GM10847 (cell line): ENCODE results near the gene TNFSF15.

Experiments used
- POLR2A ChIP-seq: IDR thresholded peaks from 2 replicates; pipeline ENCODE4 v1.6.1; 2011; ENCODE audit not compliant: insufficient read length; ENCODE audit errors: extremely low read depth

TNFSF15 gene

DNA sequence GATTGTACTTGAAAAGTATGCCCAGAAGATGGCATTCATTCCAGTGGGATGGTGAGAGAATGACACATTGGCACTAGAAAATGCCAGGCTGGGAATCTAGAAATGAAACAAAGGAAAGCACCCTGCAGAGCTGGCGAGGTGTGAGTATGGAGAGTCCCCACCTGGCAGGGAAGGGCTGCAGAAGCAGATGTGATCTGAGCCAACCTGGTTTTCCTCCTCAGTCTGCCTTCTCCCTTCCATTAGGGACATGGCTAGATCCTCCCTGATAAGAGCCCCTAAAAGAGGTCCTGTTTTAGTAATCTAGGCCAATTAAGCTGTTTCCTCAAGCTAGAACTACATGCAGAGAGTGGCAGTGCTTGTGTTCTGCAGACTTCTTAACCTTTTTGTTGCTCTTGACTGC, 24.7 kb upstream of the TNFSF15 start:
- no peak for TF ChIP-seq POLR2A

DNA sequence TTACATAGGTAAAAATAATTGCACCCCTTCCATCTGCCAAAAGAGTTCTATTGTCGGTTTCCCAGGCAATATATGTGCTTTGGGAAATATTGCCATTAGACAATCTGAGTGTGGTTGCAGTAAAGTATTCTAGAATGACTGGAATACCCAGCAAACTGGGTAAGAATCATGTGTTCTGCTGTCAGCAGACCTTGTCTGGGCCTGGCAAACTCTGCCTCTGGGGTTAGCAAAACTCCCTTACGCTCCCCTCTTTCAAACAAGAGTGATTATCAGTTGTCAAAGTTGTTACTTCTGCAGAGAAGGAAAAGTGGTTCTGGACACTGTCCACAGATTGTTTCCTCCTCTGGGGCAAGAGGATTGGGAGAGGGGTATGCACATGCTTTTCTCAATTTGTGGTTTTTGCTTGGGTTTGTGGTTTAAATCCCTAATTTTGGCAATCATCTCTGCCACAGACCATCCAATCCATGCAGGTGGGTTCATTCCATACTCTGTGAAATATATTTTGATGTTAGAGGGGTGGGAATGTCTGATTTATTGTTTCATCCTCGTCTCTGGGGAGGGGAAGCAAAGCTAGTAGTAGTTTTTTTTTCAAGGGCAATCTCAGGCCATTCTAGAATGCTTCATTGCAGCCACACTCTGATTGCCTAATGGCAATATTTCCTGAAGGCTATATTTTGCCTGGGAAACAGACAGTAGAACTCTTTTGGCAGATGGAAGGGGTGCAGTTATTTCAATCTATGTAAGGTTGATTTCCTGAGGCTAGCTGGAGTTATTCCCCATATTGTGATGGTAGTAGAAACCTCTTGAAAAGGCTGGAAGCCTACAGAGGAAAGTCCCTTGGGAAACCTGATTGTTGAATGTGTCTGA, 24.0 kb upstream of the TNFSF15 start:
- TF ChIP-seq POLR2A: no peak

GRCh38 chr9:114828303-114828650, 22.4 kb upstream of the TNFSF15 start:
- TF ChIP-seq POLR2A: no peak

DNA sequence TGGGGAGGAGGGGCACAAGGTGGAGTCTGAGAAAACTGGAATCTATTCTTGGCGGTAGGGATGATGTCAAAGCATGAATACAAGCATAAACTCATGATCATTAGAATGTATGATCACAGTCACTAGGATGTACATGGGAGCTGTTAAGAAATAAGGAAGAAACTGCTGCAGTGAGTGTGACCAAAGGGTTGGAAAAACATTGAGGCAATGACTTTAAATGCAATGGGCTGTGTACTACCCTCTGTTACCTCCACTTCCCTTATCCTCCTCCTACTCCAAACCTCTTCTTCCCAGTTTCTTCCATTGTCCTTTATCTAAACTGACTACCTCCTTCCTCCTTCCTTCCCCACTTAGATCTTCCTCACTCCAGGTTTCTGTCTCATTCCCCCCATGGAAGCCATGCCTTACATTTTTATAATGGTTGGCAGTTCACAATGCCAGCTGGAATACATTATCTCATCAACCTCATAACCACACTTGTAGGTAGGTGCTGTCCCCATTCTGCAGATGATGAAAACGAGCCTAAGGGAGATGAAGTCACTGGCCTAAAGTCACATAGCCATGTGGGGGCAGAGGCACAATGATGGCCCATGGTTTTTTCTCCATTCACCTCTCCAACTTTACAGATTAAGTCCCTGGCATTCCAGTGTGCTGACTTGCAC, 21.9 kb upstream of the TNFSF15 start:
- TF ChIP-seq POLR2A: no peak

DNA sequence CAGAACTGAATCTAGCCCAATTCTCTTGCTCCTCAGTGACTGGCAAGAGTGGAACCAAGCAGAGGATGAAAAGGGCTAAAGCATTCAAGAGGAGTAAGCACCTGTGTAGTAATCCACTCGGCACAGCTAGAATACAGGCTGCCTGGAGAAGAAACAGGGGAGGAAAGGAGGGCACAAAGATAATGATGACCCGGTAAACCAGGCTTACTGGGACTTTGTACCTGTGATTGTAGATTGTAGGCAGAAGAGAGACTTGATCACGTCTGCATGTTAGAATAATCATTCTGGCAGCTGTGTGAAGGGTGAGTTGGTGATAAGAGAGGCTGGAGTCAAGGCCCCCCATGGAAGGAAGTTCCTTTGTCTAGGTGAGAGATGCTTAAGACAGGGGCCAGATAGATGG, 20.6 kb upstream of the TNFSF15 start:
- no peak for TF ChIP-seq POLR2A

GRCh38 chr9:114825126-114825795, 19.4 kb upstream of the TNFSF15 start:
- TF ChIP-seq POLR2A: no peak

GRCh38 chr9:114824110-114824509, 18.3 kb upstream of the TNFSF15 start:
- no peak for TF ChIP-seq POLR2A

DNA sequence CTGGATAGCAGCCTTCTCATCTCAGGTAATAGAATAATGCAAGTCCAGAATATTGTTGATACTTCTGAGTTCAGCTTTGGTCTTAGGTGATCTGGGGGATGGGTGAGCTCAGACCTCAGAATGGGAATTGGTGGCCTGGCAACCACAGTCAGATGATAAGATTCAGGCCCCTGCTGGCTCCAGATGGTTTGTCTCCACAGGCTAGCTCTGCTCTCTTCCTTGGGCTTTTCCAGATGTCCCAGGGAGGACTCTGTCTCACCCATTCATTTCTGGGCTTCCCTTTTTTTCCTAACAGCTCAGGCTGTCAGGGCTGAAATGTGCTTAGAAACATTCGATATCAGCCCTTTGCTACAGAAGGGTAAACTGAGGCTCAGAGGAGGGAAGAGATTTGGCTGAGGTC, 17.6 kb upstream of the TNFSF15 start:
- TF ChIP-seq POLR2A: no peak

GRCh38 chr9:114822708-114823107, 16.9 kb upstream of the TNFSF15 start:
- no peak for TF ChIP-seq POLR2A

DNA sequence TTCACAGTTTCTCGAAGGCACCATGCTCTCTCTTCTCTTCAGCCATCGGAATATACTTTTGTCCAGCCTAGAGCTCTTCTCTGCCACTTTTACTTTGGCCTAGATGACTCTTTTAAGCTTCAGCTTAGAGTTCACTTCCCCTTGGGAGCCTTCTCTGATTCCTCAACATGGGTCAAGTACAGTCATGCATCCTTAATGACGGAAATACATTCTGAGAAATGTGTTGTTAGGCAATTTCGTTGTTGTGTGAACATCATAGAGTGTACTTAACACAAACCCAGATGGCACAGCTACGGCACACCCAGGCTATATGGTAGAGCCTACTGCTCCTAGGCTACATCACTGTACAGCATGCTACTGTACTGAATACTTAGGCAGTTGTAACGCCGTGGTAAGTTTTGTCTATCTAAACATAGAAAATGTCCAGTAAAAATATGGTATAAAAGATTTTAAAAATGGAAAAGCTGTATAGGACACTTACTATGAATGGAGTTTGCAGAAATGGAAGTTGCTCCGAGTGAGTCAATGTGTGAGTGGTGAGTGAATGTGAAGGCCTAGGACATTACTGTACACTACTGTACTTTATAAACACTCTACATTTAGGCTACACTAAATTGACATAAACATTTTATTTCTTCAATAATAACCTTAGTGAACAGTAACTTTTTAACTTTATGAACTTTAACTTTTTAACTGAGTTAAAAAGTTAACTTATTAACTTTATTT, 15.1 kb upstream of the TNFSF15 start:
- TF ChIP-seq POLR2A: no peak

DNA sequence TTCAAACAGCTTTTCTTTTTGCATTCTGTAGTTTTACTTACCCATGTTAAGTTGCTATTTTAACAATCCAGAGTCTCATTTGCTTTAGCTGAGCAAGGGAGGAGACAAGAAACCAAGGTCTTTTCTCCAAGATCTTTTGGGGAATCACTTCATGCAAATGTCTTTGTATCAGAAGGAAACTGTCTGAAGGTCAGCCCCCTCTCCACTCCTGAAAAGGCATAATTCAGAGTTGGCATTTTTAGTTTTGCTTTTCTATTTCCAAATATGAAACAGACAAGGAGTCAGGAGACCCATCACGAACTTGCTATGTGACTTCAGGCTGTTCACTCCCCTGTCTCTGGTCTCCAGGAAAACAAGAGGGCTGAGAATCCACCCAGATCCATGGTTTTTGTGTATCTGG, 12.3 kb upstream of the TNFSF15 start:
- no peak for TF ChIP-seq POLR2A

DNA sequence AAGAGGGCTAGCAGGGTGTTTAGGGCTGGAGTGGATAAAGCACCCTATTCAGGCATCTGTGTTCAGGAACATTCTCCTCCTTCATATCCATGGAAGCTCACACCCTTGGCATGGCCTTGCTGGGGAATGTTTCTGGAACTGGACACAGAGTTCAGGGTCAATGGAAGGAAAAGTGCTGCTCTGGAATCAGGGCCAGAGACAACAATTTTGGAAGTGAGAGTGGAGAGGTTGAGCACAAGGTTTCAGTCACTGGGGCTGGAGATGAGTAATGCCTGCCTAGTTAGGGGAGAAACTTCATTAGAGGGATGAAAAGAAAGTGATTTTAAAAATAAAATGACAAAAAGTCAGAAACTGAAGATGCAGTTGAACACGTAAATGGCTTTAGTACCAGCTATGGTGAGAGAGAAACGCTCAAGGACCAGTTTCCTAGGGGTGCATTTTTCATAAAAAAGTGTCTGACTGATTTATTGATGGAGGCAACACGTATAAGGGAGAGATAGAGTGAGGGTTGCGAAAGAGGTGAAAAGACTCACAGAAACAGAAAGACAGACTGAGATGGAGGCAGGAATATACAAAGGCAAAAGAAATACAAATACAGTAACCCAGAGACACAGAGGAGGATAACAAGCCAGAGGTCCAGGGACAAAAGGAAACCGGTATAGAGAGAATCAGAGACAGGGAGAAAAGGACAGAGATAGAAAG, 8.0 kb upstream of the TNFSF15 start:
- no peak for TF ChIP-seq POLR2A

DNA sequence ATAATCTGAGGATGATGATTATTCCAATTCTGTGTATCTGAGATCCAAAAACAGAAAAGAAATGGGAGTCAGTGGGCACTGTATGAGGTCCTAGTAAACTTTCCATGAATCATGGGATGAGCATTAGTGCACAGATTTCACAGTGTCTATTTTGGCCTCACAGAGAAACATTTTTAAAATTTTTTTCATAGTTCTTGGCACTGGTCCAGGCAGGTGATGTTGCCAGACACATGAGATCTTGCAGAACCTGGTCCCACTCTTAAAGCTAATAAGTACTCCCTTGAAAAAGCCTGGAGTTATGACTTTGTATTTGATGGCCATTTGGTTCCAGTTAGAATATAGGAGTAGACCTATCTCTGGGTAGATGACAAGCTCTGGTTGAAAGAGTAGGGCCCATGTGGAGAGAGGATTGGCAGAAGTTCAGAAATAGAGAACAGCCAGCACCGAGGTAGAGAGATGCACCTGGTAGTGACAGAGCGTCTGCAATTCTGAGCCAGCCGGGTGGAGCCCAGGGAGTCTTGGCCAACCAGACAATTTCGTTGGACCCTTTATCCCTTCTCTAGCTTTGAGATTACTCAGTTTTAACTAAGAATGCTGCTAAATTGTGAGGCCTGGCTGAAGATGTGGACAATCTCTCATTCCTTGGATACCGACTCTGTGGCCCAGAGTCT, 6.3 kb upstream of the TNFSF15 start:
- TF ChIP-seq POLR2A: no peak

DNA sequence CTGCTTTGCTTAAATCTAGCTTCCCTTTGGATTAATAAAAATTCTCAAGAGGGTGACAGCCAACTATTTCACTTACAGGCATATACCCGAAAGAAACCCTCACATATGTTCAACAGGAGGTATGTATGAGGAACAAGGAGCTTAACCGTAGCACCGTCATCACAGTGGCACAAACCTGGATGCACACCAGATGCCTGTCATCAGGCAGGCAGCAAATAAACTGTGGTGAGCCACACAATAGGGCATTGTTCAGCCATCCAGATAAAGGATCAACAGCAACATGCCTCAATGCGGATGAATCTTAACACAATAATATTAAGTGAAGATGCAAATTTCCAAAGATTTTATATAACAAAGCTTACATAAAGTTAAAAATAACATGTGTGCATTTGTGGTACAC, 5.5 kb upstream of the TNFSF15 start:
- no peak for TF ChIP-seq POLR2A

DNA sequence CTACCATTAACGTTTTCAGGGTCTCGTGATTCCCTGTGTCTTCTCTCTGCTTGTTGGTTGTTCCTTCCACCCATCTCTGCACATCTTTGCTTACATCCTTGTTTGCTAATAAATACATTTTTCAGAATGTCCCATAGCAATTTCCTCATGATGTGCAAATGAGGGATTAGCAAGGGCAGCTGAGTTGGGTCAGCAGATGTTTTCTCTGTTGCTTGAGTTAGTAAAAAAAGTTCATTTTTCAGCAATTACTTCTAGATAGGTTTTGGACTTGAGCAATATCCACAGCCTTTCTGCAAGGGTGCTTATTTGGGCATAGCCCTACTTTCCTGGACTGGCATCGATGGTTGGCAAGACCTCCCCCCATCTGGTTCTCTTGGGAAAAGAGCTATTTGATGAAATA, 4.8 kb upstream of the TNFSF15 start:
- TF ChIP-seq POLR2A: no peak

DNA sequence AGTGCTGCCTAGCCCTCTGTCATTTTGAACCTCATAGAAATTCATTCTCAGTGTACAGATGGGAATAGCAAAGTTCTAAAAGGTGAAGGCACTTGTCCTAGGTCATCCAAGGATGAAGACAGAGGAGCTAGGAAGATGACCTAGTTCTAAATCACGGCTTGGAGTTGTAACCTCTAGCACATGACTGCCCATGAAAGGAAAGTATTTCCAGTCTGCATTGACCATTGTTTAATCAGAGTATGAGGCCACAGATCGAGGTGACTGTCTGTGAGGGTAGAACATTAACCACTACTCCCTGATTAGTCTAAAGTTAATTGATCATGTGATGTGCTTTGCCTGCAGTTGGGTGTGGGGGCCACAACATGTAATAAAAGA, 674 bp upstream of the TNFSF15 start:
- TF ChIP-seq POLR2A: no peak
